ENCODE measurements around the gene PPP1R14C. TPM values are rescaled to one million over a fixed set of nuclear protein-coding genes. Genes with fewer than 3 reads are reported as not detected.

The PPP1R14C gene
- polyA plus RNA-seq, 2 of the 4 experiments (the other 2 are of a cell fraction), result 0.34 to 0.43 TPM

DNA sequence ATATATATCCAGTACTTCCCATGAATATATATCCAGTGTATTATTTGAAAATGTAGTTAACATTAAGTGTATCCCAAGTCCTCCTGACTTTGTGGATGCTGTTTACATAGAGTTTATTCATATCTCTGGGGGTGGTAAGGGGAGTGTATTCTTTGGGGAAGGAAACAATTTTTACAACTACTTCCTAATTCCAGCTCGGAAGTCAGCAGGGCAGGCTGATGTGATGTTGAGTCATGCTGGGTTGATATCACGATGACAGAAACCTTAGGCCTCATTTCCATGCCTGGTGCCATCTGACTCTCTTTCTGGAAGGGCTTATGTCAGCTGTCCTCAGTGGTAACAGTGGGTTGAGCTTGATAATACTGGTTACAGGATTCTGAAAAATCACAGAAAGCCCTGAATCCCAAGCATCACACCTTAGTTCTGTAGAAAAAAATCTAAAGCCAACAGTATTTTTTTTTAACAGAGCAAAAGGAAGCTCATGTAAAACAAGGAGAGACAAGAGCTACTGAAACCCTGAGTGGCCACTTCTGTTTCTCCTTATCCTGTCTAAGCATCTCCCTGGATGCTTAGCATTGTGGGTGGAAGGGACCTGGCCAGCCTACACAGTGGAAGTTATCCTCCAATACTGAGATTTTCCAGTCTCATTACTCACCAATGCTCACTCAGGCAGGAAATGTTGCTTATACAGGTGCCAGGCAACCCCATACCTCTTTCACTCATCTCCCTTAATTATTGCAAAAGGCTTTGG, 150.8 kb downstream of the PPP1R14C start:
- H3K4me2 ChIP-seq, result no peak overlapping the region
- FAIRE-seq (no peak), DNase-seq (ENCODE audit: low read depth in 1 of 2, low spot score in 1 of 2) (peak in 1 of 2 experiments; percentile 26), ATAC-seq (peak in 1 of 2 experiments; percentile 64; a peak in 1 of 6 replicates)
- H3K4me3 ChIP-seq, result no peak overlapping the region
- TF ChIP-seq HOXB5 (CRISPR knock-in tag; IDR thresholded peaks at IDR 0.05), result no peak
- TF ChIP-seq RCOR1 (IDR thresholded peaks at IDR 0.05; ENCODE audit: low read depth, low read length), result no peak
- TF ChIP-seq, protein P1, sequence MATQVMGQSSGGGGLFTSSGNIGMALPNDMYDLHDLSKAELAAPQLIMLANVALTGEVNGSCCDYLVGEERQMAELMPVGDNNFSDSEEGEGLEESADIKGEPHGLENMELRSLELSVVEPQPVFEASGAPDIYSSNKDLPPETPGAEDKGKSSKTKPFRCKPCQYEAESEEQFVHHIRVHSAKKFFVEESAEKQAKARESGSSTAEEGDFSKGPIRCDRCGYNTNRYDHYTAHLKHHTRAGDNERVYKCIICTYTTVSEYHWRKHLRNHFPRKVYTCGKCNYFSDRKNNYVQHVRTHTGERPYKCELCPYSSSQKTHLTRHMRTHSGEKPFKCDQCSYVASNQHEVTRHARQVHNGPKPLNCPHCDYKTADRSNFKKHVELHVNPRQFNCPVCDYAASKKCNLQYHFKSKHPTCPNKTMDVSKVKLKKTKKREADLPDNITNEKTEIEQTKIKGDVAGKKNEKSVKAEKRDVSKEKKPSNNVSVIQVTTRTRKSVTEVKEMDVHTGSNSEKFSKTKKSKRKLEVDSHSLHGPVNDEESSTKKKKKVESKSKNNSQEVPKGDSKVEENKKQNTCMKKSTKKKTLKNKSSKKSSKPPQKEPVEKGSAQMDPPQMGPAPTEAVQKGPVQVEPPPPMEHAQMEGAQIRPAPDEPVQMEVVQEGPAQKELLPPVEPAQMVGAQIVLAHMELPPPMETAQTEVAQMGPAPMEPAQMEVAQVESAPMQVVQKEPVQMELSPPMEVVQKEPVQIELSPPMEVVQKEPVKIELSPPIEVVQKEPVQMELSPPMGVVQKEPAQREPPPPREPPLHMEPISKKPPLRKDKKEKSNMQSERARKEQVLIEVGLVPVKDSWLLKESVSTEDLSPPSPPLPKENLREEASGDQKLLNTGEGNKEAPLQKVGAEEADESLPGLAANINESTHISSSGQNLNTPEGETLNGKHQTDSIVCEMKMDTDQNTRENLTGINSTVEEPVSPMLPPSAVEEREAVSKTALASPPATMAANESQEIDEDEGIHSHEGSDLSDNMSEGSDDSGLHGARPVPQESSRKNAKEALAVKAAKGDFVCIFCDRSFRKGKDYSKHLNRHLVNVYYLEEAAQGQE (IDR thresholded peaks at IDR 0.05), result no peak
- no peak for TF ChIP-seq KDM1A (IDR thresholded peaks at IDR 0.05; ENCODE audit: low read depth)
- 0 out of 3 replicates have a peak, but pooled peaks cover 4% of the 10 kb centered on the region for H3K4me1 ChIP-seq
- ChIA-PET POLR2A (no interaction called here), CTCF (interaction anchor here (1.2 kb wide), 1 partner anchor 9 kb away, joined by 3 read pairs; no protein-coding TSS in a partner anchor)
- 8% methylated on average over 2 of the region's 2 CpGs for WGBS (ENCODE audit: missing lambda C conversion rate)
- H3K27ac ChIP-seq, result no peak overlapping the region
- peaks cover 19% of the 10 kb centered on the region; the same call in 2 of the 3 replicates for H3K9me3 ChIP-seq

DNA sequence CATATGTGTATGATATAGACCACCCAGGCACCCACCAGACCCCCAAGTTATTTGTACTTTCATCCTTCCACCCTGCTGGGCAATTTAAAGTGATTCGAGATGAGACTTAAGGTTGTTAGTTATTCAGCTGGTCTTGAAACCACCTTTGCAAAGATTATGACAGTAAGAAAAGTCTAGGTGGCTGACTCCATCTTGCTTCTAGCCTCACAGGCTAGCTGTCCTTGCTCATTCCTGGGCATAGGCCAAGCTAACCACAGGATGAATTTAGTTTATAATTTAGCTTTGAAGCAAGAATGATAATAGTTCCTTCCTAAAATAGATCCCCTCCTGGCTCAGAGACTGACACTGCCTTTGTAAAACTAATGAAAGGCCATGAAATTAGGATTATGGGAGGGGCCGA, 154.0 kb downstream of the PPP1R14C start:
- ATAC-seq, result no peak
- Histone ChIP-seq H3K27ac (no peak overlapping the region), H3K4me3 (no peak overlapping the region), H3K4me1 (peaks cover 6% of the 10 kb centered on the region; the same call in 2 of the 3 replicates), H3K9me3 (peaks cover 19% of the 10 kb centered on the region; the same call in 2 of the 3 replicates), H3K4me2 (no peak overlapping the region)
- POLR2A ChIA-PET, result no interaction called here
- CTCF ChIA-PET, result interaction anchor here (1.8 kb wide), 1 partner anchor 216 kb away, joined by 4 read pairs; no protein-coding TSS in a partner anchor
- DNase-seq (ENCODE audit: low read depth in 1 of 2, low spot score in 1 of 2), result no peak
- WGBS (ENCODE audit: missing lambda C conversion rate), result 45% methylated on average over 2 of the region's 2 CpGs
- TF ChIP-seq NFE2L2 (conservative IDR thresholded peaks at IDR 0.05; ENCODE audit: low read length) (no peak), CHD2 (IDR thresholded peaks at IDR 0.05; ENCODE audit: low read length, partially characterized antibody) (no peak), ZSCAN20 (CRISPR knock-in tag; IDR thresholded peaks at IDR 0.05) (no peak), ZC3H11A (IDR thresholded peaks at IDR 0.05) (no peak), RFX5 (IDR thresholded peaks at IDR 0.05) (no peak), HOXA7 (CRISPR knock-in tag; IDR thresholded peaks at IDR 0.05) (no peak), POLR2AphosphoS2 (conservative IDR thresholded peaks at IDR 0.05; ENCODE audit: low read length) (no peak), MAFK (IDR thresholded peaks at IDR 0.05; ENCODE audit: partially characterized antibody) (no peak), HOXB5 (CRISPR knock-in tag; IDR thresholded peaks at IDR 0.05) (no peak), NR3C1 (IDR thresholded peaks at IDR 0.05) (no peak), CBX2 (IDR thresholded peaks at IDR 0.05; ENCODE audit: borderline replicate concordance, low read depth) (no peak), CEBPB (IDR thresholded peaks at IDR 0.05) (no peak), NPAS2 (CRISPR knock-in tag; IDR thresholded peaks at IDR 0.05; ENCODE audit: borderline replicate concordance) (no peak), GATA3 (IDR thresholded peaks at IDR 0.05; ENCODE audit: borderline replicate concordance) (no peak)
- TF ChIP-seq, protein P2, sequence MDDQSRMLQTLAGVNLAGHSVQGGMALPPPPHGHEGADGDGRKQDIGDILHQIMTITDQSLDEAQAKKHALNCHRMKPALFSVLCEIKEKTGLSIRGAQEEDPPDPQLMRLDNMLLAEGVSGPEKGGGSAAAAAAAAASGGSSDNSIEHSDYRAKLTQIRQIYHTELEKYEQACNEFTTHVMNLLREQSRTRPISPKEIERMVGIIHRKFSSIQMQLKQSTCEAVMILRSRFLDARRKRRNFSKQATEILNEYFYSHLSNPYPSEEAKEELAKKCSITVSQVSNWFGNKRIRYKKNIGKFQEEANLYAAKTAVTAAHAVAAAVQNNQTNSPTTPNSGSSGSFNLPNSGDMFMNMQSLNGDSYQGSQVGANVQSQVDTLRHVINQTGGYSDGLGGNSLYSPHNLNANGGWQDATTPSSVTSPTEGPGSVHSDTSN (IDR thresholded peaks at IDR 0.05), result no peak
- no peak for FAIRE-seq
